IMR-90 (cell line): Measurements from ENCODE around the gene SIK3. TPM values are rescaled to one million over a fixed set of nuclear protein-coding genes. Genes with fewer than 3 reads are reported as not detected.

Experiments
- ATAC-seq: fragments of 200-7000 bp; cut with Tn5 transposase; 2 replicates; pipeline ENCODE4 v1.9.1; 2020; ENCODE audit warnings: low read depth, mild to moderate bottlenecking, moderate library complexity
- BruUV-seq: library from RNA; stranded (reverse); fragments of 400-500 nt; replicated peaks from 2 replicates; lab custom pipeline; 2021; lab: Mats Ljungman, UMichigan
- CTCF ChIA-PET: fragments of 300-600 bp; formaldehyde crosslinking; extraction: SDS; loops from one replicate; lab custom pipeline; 2021; ENCODE audit warnings: antibody characterized with exemption; lab: Yijun Ruan, JAX
- POLR2A ChIA-PET: fragments of 300-600 bp; sonication (Branson Sonifier 250); formaldehyde crosslinking; loops from one replicate; lab custom pipeline; 2022; ENCODE audit warnings: antibody characterized with exemption; ENCODE audit not compliant: unreplicated experiment; lab: Charles Lee
- DNase-seq: peaks from one replicate; pipeline ENCODE4 v3.0.0; 2013
- H2AFZ ChIP-seq: replicated peaks from 2 replicates; pipeline ENCODE3; 2013; ENCODE audit warnings: low read length, mild to moderate bottlenecking; ENCODE audit not compliant: poor library complexity
- H2AK5ac ChIP-seq: 2 replicates; pipeline ENCODE4 v1.6.1; 2013; ENCODE audit warnings: low read depth, low read length, inconsistent platforms
- H2AK9ac ChIP-seq: replicated peaks from 2 replicates; pipeline ENCODE3; 2013; ENCODE audit warnings: mild to moderate bottlenecking, low read depth, low read length, moderate library complexity; ENCODE audit not compliant: poor library complexity
- H2BK120ac ChIP-seq: 2 replicates; pipeline ENCODE4 v1.6.1; 2013; ENCODE audit warnings: low read depth, low read length, inconsistent platforms
- H2BK15ac ChIP-seq: 3 replicates; pipeline ENCODE4 v1.6.1; 2013; ENCODE audit warnings: low read depth, low read length, inconsistent platforms
- H2BK20ac ChIP-seq: 2 replicates; pipeline ENCODE4 v1.6.1; 2013; ENCODE audit warnings: low read depth, mild to moderate bottlenecking, inconsistent platforms, low read length, moderate library complexity
- H2BK5ac ChIP-seq: 2 replicates; pipeline ENCODE4 v1.6.1; 2013; ENCODE audit warnings: mild to moderate bottlenecking, low read depth, low read length, inconsistent platforms; ENCODE audit not compliant: poor library complexity, severe bottlenecking
- H3K14ac ChIP-seq: replicated peaks from 2 replicates; pipeline ENCODE4 v1.6.1; 2013; ENCODE audit warnings: low read depth, low read length, inconsistent platforms
- H3K18ac ChIP-seq: 2 replicates; pipeline ENCODE4 v1.6.1; 2013; ENCODE audit warnings: low read depth, low read length, control low read depth
- H3K23ac ChIP-seq: 2 replicates; pipeline ENCODE4 v1.6.1; 2013; ENCODE audit warnings: low read depth, low read length, inconsistent platforms
- H3K27ac ChIP-seq: 2 replicates; pipeline ENCODE4 v1.5.1; 2013; ENCODE audit warnings: mild to moderate bottlenecking, control low read depth, low read length; ENCODE audit not compliant: insufficient read depth
- H3K27me3 ChIP-seq: 2 replicates; pipeline ENCODE4 v1.6.1; 2013; ENCODE audit warnings: low read length; ENCODE audit not compliant: control insufficient read depth, insufficient read depth
- H3K36me3 ChIP-seq: 2 replicates; pipeline ENCODE4 v1.6.1; 2013; ENCODE audit warnings: low read length, mixed read lengths; ENCODE audit not compliant: control insufficient read depth, insufficient read depth
- H3K4ac ChIP-seq: 2 replicates; pipeline ENCODE4 v1.6.1; 2013; ENCODE audit warnings: low read depth, low read length, inconsistent platforms
- H3K4me1 ChIP-seq: 2 replicates; pipeline ENCODE4 v1.6.1; 2013; ENCODE audit warnings: low read length, mixed read lengths; ENCODE audit not compliant: control insufficient read depth, insufficient read depth
- H3K4me2 ChIP-seq: 2 replicates; pipeline ENCODE4 v1.6.1; 2013; ENCODE audit warnings: low read depth, mild to moderate bottlenecking, control low read depth, low read length, moderate library complexity
- H3K4me3 ChIP-seq: 2 replicates; pipeline ENCODE4 v1.5.1; 2013; ENCODE audit warnings: low read depth, mild to moderate bottlenecking, control low read depth, low read length, moderate library complexity; ENCODE audit not compliant: insufficient read depth
- H3K56ac ChIP-seq: 2 replicates; pipeline ENCODE4 v1.6.1; 2013; ENCODE audit warnings: low read length, inconsistent platforms; ENCODE audit not compliant: insufficient read depth; ENCODE audit errors: extremely low read depth
- H3K79me1 ChIP-seq, 2 experiments: 2 replicates each; pipeline ENCODE4 v1.6.1; 2013; ENCODE audit warnings: low read length in 2 of 2, inconsistent platforms in 1 of 2, low read depth in 1 of 2
- H3K9ac ChIP-seq: 2 replicates; pipeline ENCODE4 v1.6.1; 2013; ENCODE audit warnings: low read depth, low read length, control low read depth
- H3K9me1 ChIP-seq: 2 replicates; pipeline ENCODE4 v1.6.1; 2013; ENCODE audit warnings: low read length, inconsistent platforms; ENCODE audit not compliant: insufficient read depth
- H3K9me3 ChIP-seq: 2 replicates; pipeline ENCODE4 v1.6.1; 2013; ENCODE audit warnings: low read length; ENCODE audit not compliant: control insufficient read depth, insufficient read depth
- H4K20me1 ChIP-seq: 2 replicates; pipeline ENCODE4 v1.6.1; 2013; ENCODE audit warnings: low read length, inconsistent platforms; ENCODE audit not compliant: insufficient read depth
- H4K5ac ChIP-seq: 2 replicates; pipeline ENCODE4 v1.6.1; 2013; ENCODE audit warnings: mild to moderate bottlenecking, low read depth, low read length, control low read depth
- H4K8ac ChIP-seq, 2 experiments: 2 replicates each; pipeline ENCODE4 v1.6.1; 2013; ENCODE audit warnings: low read depth in 2 of 2, low read length in 2 of 2, control low read depth in 1 of 2, inconsistent platforms in 1 of 2
- H4K91ac ChIP-seq: 2 replicates; pipeline ENCODE4 v1.6.1; 2013; ENCODE audit warnings: low read depth, low read length, inconsistent platforms; ENCODE audit not compliant: insufficient read depth
- BHLHE40 ChIP-seq: fragments of 150-350 bp; IDR thresholded peaks from 2 replicates; pipeline ENCODE4 v1.6.1; 2016; ENCODE audit warnings: mild to moderate bottlenecking, low read depth, low read length
- CEBPB ChIP-seq: IDR thresholded peaks from 2 replicates; pipeline ENCODE4 v1.6.1; 2012; ENCODE audit warnings: low read depth, low read length, improper control_type of control experiment
- WGBS, 2 experiments: methylation state at CpG; one replicate each; pipeline versions ENCODE4 v1.1.5 to v1.1.7; 2013; ENCODE audit warnings: missing lambda C conversion rate in 2 of 2; ENCODE audit not compliant: insufficient read length in 1 of 2; ENCODE audit errors: extremely low coverage in 2 of 2; 5-methylcytosine and 5-hydroxymethylcytosine counted together
- dilution Hi-C: fragments of 300-500 bp; cut with HindIII; formaldehyde crosslinking; loops from one replicate; pipeline ENCODE4 v1.14.3; 2018; ENCODE audit warnings: low sequenced_read_pairs; ENCODE audit not compliant: unreplicated experiment
- in situ Hi-C: fragments of 300-500 bp; cut with MboI; formaldehyde crosslinking; loops from 3 replicates; pipeline ENCODE4 v1.14.3; 2019; ENCODE audit warnings: low sequenced_read_pairs, inconsistent platforms, mixed read lengths
- intact Hi-C: fragments of 100-400 bp; cut with micrococcal nuclease; formaldehyde crosslinking; loops from 2 replicates; pipeline ENCODE4 v1.10.0; 2022
- polyA plus RNA-seq, 3 experiments: library from polyadenylated mRNA; depleted of rRNA; stranded (reverse); fragments of >200 nt; gene quantifications; 2 replicates each; pipeline ENCODE4 v1.2.3, GENCODE V29; 2012; ENCODE audit warnings: low replicate concordance in 1 of 3
- total RNA-seq: library from RNA; depleted of rRNA; stranded (reverse); fragments of >200 nt; gene quantifications from 2 replicates; pipeline ENCODE4 v1.2.3, GENCODE V29; 2012

The SIK3 gene
- total and polyA plus RNA-seq, 2 of the 4 experiments (the other 2 are of a cell fraction), result 8.2 to 9.1 TPM

DNA sequence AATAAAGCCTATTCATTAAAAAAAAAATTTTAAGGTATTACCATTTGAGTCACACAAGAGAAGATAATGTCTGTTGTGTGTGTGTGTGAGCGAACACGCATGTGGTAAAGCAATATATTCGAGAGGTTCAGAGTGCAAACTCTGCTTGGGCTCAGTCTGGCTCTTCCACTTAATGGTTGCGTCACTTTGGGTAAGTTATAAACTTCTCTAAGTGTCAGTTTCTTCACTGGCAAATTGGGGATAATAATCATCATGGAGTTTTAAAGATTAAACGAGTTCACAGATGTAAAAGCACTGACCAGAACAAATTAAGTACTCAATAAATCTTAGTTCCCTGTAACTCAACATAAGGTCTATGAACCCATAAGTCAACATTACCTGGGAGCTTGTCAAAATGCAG lies 37.0 kb downstream of the SIK3 start:
- Histone ChIP-seq H4K91ac (no peak overlapping the region), H2AK9ac (no peak overlapping the region), H3K9ac (no peak overlapping the region), H3K23ac (no peak overlapping the region), H3K27me3 (no peaks in the 10 kb centered on the region), H4K20me1 (peaks cover 10% of the 10 kb centered on the region; the same call in 1 of the 2 replicates), H4K5ac (no peak overlapping the region), H3K27ac (no peak overlapping the region), H3K14ac (no peak overlapping the region), H3K4me1 (peaks cover 5% of the 10 kb centered on the region; the same call in 1 of the 2 replicates), H3K4ac (no peak overlapping the region), H3K9me1 (no peaks in the 10 kb centered on the region), H2BK20ac (no peak overlapping the region), H3K56ac (no peak overlapping the region), H3K4me2 (no peak overlapping the region), H2AFZ (no peak overlapping the region), H3K18ac (no peak overlapping the region), H2BK120ac (no peak overlapping the region), H3K4me3 (no peak overlapping the region), H3K9me3 (no peaks in the 10 kb centered on the region), H2AK5ac (no peak overlapping the region), H2BK5ac (no peak overlapping the region), H3K36me3 (no peaks in the 10 kb centered on the region), H3K79me1 (peaks cover 17 to 58% of the 10 kb centered on the region in 2 experiments), H4K8ac (no peak overlapping the region), H2BK15ac (no peak overlapping the region)
- DNase-seq (no peak), ATAC-seq (no peak)
- ChIA-PET CTCF (no interaction called here), POLR2A (no interaction called here)
- no CpG with 5 or more reads among the region's 5 CpGs for WGBS, 2 experiments
- intact Hi-C loops (no loop called here), in situ Hi-C loops (no loop called here), dilution Hi-C loops (no loop called here)
- 0 out of 2 replicates have a peak, but pooled peaks have one; percentile 29 for TF ChIP-seq CEBPB
- no peak for TF ChIP-seq BHLHE40
- no TSS peak for BruUV-seq
